Testis (tissue), 3 donors: ENCODE data around the gene APC2. TPM values are rescaled to one million over a fixed set of nuclear protein-coding genes. Genes with fewer than 3 reads are reported as not detected.

Experiments used
- DNase-seq: peaks from one replicate; pipeline ENCODE4 v3.0.0-alpha.2; 2019
- H3K27ac ChIP-seq, 2 donors: fragments of 200-600 bp; sonication (generic); one replicate each; pipeline ENCODE4 v1.5.1; 2019
- H3K27me3 ChIP-seq: fragments of 200-600 bp; sonication (generic); one replicate; pipeline ENCODE4 v1.5.1; 2019
- H3K36me3 ChIP-seq: fragments of 200-600 bp; sonication (generic); one replicate; pipeline ENCODE4 v1.5.1; 2017; ENCODE audit warnings: low read depth; ENCODE audit errors: missing control alignments
- H3K4me1 ChIP-seq: fragments of 200-600 bp; sonication (generic); one replicate; pipeline ENCODE4 v1.5.1; 2019
- H3K4me3 ChIP-seq, 2 donors: fragments of 200-600 bp; sonication (generic); one replicate each; pipeline ENCODE4 v1.5.1; 2017 to 2019
- H3K9me3 ChIP-seq: fragments of 200-600 bp; sonication (generic); one replicate; pipeline ENCODE4 v1.5.1; 2017
- CTCF ChIP-seq, 3 experiments: fragments of 450-650 bp in 2 of 3; fragments of 200-600 bp in 1 of 3; sonication (generic) in 1 of 3; IDR thresholded peaks; one replicate each; pipeline ENCODE4 v1.5.1; 2016 to 2019; ENCODE audit warnings: antibody characterized with exemption in 3 of 3, mild to moderate bottlenecking in 2 of 3, moderate library complexity in 1 of 3
- POLR2A ChIP-seq: fragments of 450-650 bp; IDR thresholded peaks from one replicate; pipeline ENCODE4 v1.6.1; 2017; ENCODE audit warnings: antibody characterized with exemption, mild to moderate bottlenecking, moderate library complexity
- WGBS, 2 donors: methylation state at CpG; one replicate each; pipeline ENCODE4 v1.1.5; 2018; 5-methylcytosine and 5-hydroxymethylcytosine counted together
- intact Hi-C: fragments of 100-400 bp; cut with DNase I; formaldehyde crosslinking; loops from one replicate; pipeline ENCODE4 v1.15.1; 2023; ENCODE audit warnings: low total_unique reads
- polyA plus RNA-seq: library from polyadenylated mRNA; stranded (reverse); fragments of 350-450 nt; fragmentation: Illumina TruSeq; extraction: RNeasy Lipid Tissue Mini Kit (QIAGEN cat#74804); gene quantifications from one replicate; pipeline ENCODE4 v1.2.3, GENCODE V29; 2014; ENCODE audit warnings: low read depth, low replicate concordance; ENCODE audit not compliant: insufficient read depth
- total RNA-seq, 2 donors: library from RNA; depleted of rRNA; stranded (reverse); fragments of >200 nt; gene quantifications; one replicate each; pipeline ENCODE4 v1.2.3, GENCODE V29; 2016

APC2 gene
- total and polyA plus RNA-seq, 3 donors from 2014 or later, result 2.8 to 5.9 (median 4.6) TPM

GRCh38 chr19:1467215-1467489, 17.2 kb downstream of the APC2 start:
- intact Hi-C loops, result no loop called here
- TF ChIP-seq CTCF (IDR thresholded peaks at IDR 0.05), result no peak
- TF ChIP-seq POLR2A, result no peak
- no peaks in the 10 kb centered on the region for H3K9me3 ChIP-seq
- DNase-seq, result no peak
- no peak overlapping the region for H3K4me3 ChIP-seq
- 54% methylated on average over 36 of the region's 36 CpGs; no CpG with 5 or more reads in 1 of the 2 donors for WGBS, 2 donors
- H3K27ac ChIP-seq, result no peak overlapping the region
- no peaks in the 10 kb centered on the region for H3K27me3 ChIP-seq
- no peaks in the 10 kb centered on the region for H3K36me3 ChIP-seq
- peaks cover 24% of the 10 kb centered on the region for H3K4me1 ChIP-seq

- intact Hi-C loops, result no loop called here
- 49 to 61% methylated on average over 23 to 92 of the region's 92 CpGs for WGBS, 2 donors
- peak overlapping the region in 1 of 2 donors; percentile 10 for H3K4me3 ChIP-seq
- H3K4me1 ChIP-seq, result peaks cover 24% of the 10 kb centered on the region
- H3K9me3 ChIP-seq, result no peaks in the 10 kb centered on the region
- no peaks in the 10 kb centered on the region for H3K36me3 ChIP-seq
- no peak for DNase-seq
- H3K27me3 ChIP-seq, result no peaks in the 10 kb centered on the region
- no peak overlapping the region for H3K27ac ChIP-seq
- TF ChIP-seq POLR2A, result no peak
- TF ChIP-seq CTCF (IDR thresholded peaks at IDR 0.05), result no peak
Measured at GRCh38 chr19:1467490-1468273, 17.8 kb downstream of the APC2 start.

GRCh38 chr19:1468274-1468820, 18.4 kb downstream of the APC2 start:
- Histone ChIP-seq H3K4me3 (peak overlapping the region in 1 of 2 donors; percentile 10), H3K4me1 (peaks cover 24% of the 10 kb centered on the region), H3K27me3 (no peaks in the 10 kb centered on the region), H3K36me3 (no peaks in the 10 kb centered on the region), H3K9me3 (no peaks in the 10 kb centered on the region), H3K27ac (no peak overlapping the region)
- TF ChIP-seq CTCF (IDR thresholded peaks at IDR 0.05) (no peak), POLR2A (no peak)
- intact Hi-C loops, result no loop called here
- DNase-seq, result no peak
- WGBS, 2 donors, result 37 to 64% methylated on average over 5 to 48 of the region's 49 CpGs

DNA sequence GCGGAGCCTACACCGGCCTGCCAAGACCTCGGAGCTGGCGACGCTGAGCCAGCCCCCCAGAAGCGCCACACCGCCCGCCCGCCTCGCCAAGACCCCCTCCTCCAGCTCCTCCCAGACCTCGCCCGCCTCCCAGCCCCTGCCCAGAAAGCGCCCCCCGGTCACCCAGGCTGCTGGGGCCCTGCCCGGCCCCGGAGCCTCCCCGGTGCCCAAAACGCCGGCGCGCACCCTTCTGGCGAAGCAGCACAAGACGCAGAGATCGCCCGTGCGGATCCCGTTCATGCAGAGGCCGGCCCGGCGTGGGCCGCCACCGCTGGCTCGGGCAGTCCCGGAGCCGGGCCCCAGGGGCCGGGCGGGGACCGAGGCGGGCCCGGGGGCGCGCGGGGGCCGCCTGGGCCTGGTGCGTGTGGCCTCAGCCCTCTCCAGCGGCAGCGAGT, 18.9 kb downstream of the APC2 start:
- Histone ChIP-seq H3K27me3 (no peaks in the 10 kb centered on the region), H3K27ac (no peak overlapping the region), H3K4me3 (peak overlapping the region in 1 of 2 donors; percentile 9), H3K36me3 (no peaks in the 10 kb centered on the region), H3K9me3 (no peaks in the 10 kb centered on the region), H3K4me1 (peaks cover 24% of the 10 kb centered on the region)
- TF ChIP-seq CTCF (IDR thresholded peaks at IDR 0.05) (no peak), POLR2A (no peak)
- no peak for DNase-seq
- intact Hi-C loops, result no loop called here
- 36% methylated on average over 37 of the region's 47 CpGs; no CpG with 5 or more reads in 1 of the 2 donors for WGBS, 2 donors
